GM18502 (cell line): Measurements from ENCODE around the gene TPSD1.
"Not testable (repeated sequence)": the region's sequence is repeated elsewhere in the genome, so short reads cannot be mapped to it uniquely, and the experiment has no call there.

ENCODE experiments used
- ATAC-seq: cut with Tn5 transposase; IDR thresholded peaks from one replicate; pipeline ENCODE4 v1.9.1; 2021; ENCODE audit warnings: mild to moderate bottlenecking; ENCODE audit not compliant: unreplicated experiment, poor library complexity

TPSD1 gene

GRCh38 chr16:1255276-1256122, at the start of gene TPSD1:
TSS of gene TPSD1 (plus strand) at chr16:1256069. CDS start at chr16:1256281, 212 bp downstream.
- ATAC-seq: not testable (repeated sequence)

GRCh38 chr16:1206326-1206725, 49.5 kb upstream of the TPSD1 start:
- no peak for ATAC-seq

GRCh38 chr16:1206786-1207185, 49.1 kb upstream of the TPSD1 start:
- ATAC-seq: no peak

GRCh38 chr16:1208239-1208830, 47.5 kb upstream of the TPSD1 start:
- ATAC-seq: no peak

GRCh38 chr16:1209081-1209480, 46.8 kb upstream of the TPSD1 start:
- ATAC-seq: no peak

- ATAC-seq: no peak
Measured at GRCh38 chr16:1210461-1210860, 45.4 kb upstream of the TPSD1 start.

- no peak for ATAC-seq
Measured at GRCh38 chr16:1211451-1212268, 44.2 kb upstream of the TPSD1 start.

- ATAC-seq: no peak
Measured at GRCh38 chr16:1212616-1213194, 43.2 kb upstream of the TPSD1 start.

- no peak for ATAC-seq
Measured at GRCh38 chr16:1213231-1213630, 42.6 kb upstream of the TPSD1 start.

- ATAC-seq: no peak
Measured at GRCh38 chr16:1213796-1214372, 42.0 kb upstream of the TPSD1 start.

GRCh38 chr16:1214719-1215118, 41.1 kb upstream of the TPSD1 start:
- no peak for ATAC-seq

GRCh38 chr16:1215574-1216295, 40.1 kb upstream of the TPSD1 start:
- ATAC-seq: no peak

GRCh38 chr16:1216296-1216619, 39.6 kb upstream of the TPSD1 start:
- ATAC-seq: no peak

GRCh38 chr16:1216681-1217400, 39.0 kb upstream of the TPSD1 start:
- ATAC-seq: no peak

- no peak for ATAC-seq
Measured at GRCh38 chr16:1217526-1217925, 38.3 kb upstream of the TPSD1 start.

- ATAC-seq: no peak
Measured at GRCh38 chr16:1218061-1218929, 37.6 kb upstream of the TPSD1 start.

GRCh38 chr16:1218930-1219611, 36.8 kb upstream of the TPSD1 start:
- no peak for ATAC-seq
